GM23338 (cell line): ENCODE results near the gene MMD. TPM values are rescaled to one million over a fixed set of nuclear protein-coding genes. Genes with fewer than 3 reads are reported as not detected.
A peak's percentile ranks its signal among the peaks of the same experiment; 100 is the strongest.

ENCODE experiments used
- ATAC-seq: fragments of 200-7000 bp; cut with Tn5 transposase; 3 replicates; pipeline ENCODE4 v1.9.1; 2020
- DNase-seq: peaks from one replicate; pipeline ENCODE4 v3.0.0-alpha.2; 2015; ENCODE audit warnings: low spot score
- H2AFZ ChIP-seq: fragments of 200-600 bp; sonication (generic); 2 replicates; pipeline ENCODE4 v1.8.0; 2016; ENCODE audit warnings: antibody characterized with exemption, mild to moderate bottlenecking, moderate library complexity
- H3F3A ChIP-seq: fragments of 200-600 bp; sonication (generic); replicated peaks from 2 replicates; pipeline ENCODE4 v1.8.0; 2017; ENCODE audit warnings: antibody characterized with exemption, mixed run types, low read depth
- H3K27ac ChIP-seq: fragments of 200-600 bp; sonication (generic); 2 replicates; pipeline ENCODE4 v1.6.1; 2016; ENCODE audit warnings: low read depth
- H3K27me3 ChIP-seq: fragments of 200-600 bp; sonication (generic); 2 replicates; pipeline ENCODE4 v1.8.0; 2016; ENCODE audit warnings: mild to moderate bottlenecking, mixed run types, moderate library complexity; ENCODE audit not compliant: insufficient read depth
- H3K36me3 ChIP-seq: fragments of 200-600 bp; sonication (generic); 2 replicates; pipeline ENCODE4 v1.8.0; 2016; ENCODE audit warnings: mild to moderate bottlenecking; ENCODE audit not compliant: insufficient read depth
- H3K4me1 ChIP-seq: fragments of 200-600 bp; sonication (generic); 2 replicates; pipeline ENCODE4 v1.8.0; 2016; ENCODE audit warnings: mild to moderate bottlenecking, moderate library complexity; ENCODE audit not compliant: insufficient read depth
- H3K4me2 ChIP-seq: fragments of 200-600 bp; sonication (generic); 2 replicates; pipeline ENCODE4 v1.7.1; 2017; ENCODE audit warnings: mixed run types
- H3K4me3 ChIP-seq: fragments of 200-600 bp; sonication (generic); 2 replicates; pipeline ENCODE4 v1.6.1; 2016; ENCODE audit warnings: mixed run types
- H3K79me2 ChIP-seq: fragments of 200-600 bp; sonication (generic); replicated peaks from 2 replicates; pipeline ENCODE4 v1.8.0; 2017; ENCODE audit warnings: mild to moderate bottlenecking; ENCODE audit not compliant: insufficient read depth
- H3K9me2 ChIP-seq: fragments of 200-600 bp; sonication (generic); 2 replicates; pipeline ENCODE4 v1.8.0; 2017; ENCODE audit not compliant: insufficient read depth
- H4K20me1 ChIP-seq: fragments of 200-600 bp; sonication (generic); replicated peaks from 2 replicates; pipeline ENCODE4 v1.8.0; 2017; ENCODE audit warnings: mild to moderate bottlenecking; ENCODE audit not compliant: insufficient read depth
- H3K27ac Mint-ChIP-seq: 2 replicates; pipeline ENCODE4 v1.8.0; 2020; ENCODE audit warnings: inconsistent platforms, mild to moderate bottlenecking, moderate library complexity, mixed read lengths
- H3K27me3 Mint-ChIP-seq: 3 replicates; pipeline ENCODE4 v1.8.0; 2022; ENCODE audit warnings: low read depth, mild to moderate bottlenecking, moderate library complexity, mixed read lengths, inconsistent platforms; ENCODE audit not compliant: insufficient read depth, poor library complexity
- H3K36me3 Mint-ChIP-seq: 3 replicates; pipeline ENCODE4 v1.8.0; 2021; ENCODE audit warnings: low read depth, mild to moderate bottlenecking, inconsistent platforms, moderate library complexity, mixed read lengths
- H3K4me1 Mint-ChIP-seq: 3 replicates; pipeline ENCODE4 v1.8.0; 2020; ENCODE audit warnings: mild to moderate bottlenecking, inconsistent platforms, mixed read lengths
- H3K4me3 Mint-ChIP-seq: 3 replicates; pipeline ENCODE4 v1.8.0; 2021; ENCODE audit warnings: moderate library complexity, mild to moderate bottlenecking, inconsistent platforms, mixed read lengths
- H3K9me3 Mint-ChIP-seq: 3 replicates; pipeline ENCODE4 v1.8.0; 2020; ENCODE audit warnings: moderate library complexity, mild to moderate bottlenecking, inconsistent platforms, mixed read lengths
- CTCF ChIP-seq, 2 experiments: fragments of 200-600 bp in 1 of 2; sonication (generic) in 1 of 2; conservative IDR thresholded peaks; 2 replicates each; pipeline versions ENCODE4 v1.5.1 to v1.6.1; 2016 to 2017; ENCODE audit warnings: antibody characterized with exemption in 2 of 2, low read depth in 2 of 2, mild to moderate bottlenecking in 2 of 2, moderate library complexity in 1 of 2
- EZH2 ChIP-seq: fragments of 200-600 bp; sonication (generic); IDR thresholded peaks from one replicate; pipeline ENCODE4 v1.8.0; 2017; ENCODE audit warnings: antibody characterized with exemption, mild to moderate bottlenecking, low read depth; ENCODE audit not compliant: unreplicated experiment
- JUNB ChIP-seq: IDR thresholded peaks from one replicate; pipeline ENCODE4 v1.6.1; 2016; ENCODE audit warnings: antibody characterized with exemption; ENCODE audit not compliant: unreplicated experiment
- NANOG ChIP-seq: IDR thresholded peaks from 2 replicates; pipeline ENCODE4 v1.6.1; 2016; ENCODE audit warnings: antibody characterized with exemption, borderline replicate concordance
- polyA plus RNA-seq: library from polyadenylated mRNA; unstranded; fragments of >200 nt; fragmentation: Nextera tagmentation; extraction: Ambion mirVana; gene quantifications from 2 replicates; pipeline ENCODE4 v1.2.1, GENCODE V29; 2016
- total RNA-seq: library from RNA; depleted of rRNA; stranded (reverse); fragments of >200 nt; shearing (Covaris generic); gene quantifications from 2 replicates; pipeline ENCODE4 v1.2.3, GENCODE V29; 2014
- TF ChIP-seq, protein P1 (sequence below): IDR thresholded peaks from one replicate; pipeline ENCODE4 v1.6.1; 2018; ENCODE audit warnings: antibody characterized with exemption; ENCODE audit not compliant: unreplicated experiment

Gene MMD
- total and polyA plus RNA-seq, 2 experiments from 2014 or later, result 46.4 to 47.0 TPM

- H3K27me3 Mint-ChIP-seq, result no peaks in the 10 kb centered on the region
- peaks cover 48% of the 10 kb centered on the region for H3K36me3 ChIP-seq
- TF ChIP-seq CTCF (conservative IDR thresholded peaks at IDR 0.05; ENCODE audit: low read depth in 2 of 2) (no peak), NANOG (no peak), EZH2 (no peak), JUNB (no peak)
- TF ChIP-seq, protein P1, sequence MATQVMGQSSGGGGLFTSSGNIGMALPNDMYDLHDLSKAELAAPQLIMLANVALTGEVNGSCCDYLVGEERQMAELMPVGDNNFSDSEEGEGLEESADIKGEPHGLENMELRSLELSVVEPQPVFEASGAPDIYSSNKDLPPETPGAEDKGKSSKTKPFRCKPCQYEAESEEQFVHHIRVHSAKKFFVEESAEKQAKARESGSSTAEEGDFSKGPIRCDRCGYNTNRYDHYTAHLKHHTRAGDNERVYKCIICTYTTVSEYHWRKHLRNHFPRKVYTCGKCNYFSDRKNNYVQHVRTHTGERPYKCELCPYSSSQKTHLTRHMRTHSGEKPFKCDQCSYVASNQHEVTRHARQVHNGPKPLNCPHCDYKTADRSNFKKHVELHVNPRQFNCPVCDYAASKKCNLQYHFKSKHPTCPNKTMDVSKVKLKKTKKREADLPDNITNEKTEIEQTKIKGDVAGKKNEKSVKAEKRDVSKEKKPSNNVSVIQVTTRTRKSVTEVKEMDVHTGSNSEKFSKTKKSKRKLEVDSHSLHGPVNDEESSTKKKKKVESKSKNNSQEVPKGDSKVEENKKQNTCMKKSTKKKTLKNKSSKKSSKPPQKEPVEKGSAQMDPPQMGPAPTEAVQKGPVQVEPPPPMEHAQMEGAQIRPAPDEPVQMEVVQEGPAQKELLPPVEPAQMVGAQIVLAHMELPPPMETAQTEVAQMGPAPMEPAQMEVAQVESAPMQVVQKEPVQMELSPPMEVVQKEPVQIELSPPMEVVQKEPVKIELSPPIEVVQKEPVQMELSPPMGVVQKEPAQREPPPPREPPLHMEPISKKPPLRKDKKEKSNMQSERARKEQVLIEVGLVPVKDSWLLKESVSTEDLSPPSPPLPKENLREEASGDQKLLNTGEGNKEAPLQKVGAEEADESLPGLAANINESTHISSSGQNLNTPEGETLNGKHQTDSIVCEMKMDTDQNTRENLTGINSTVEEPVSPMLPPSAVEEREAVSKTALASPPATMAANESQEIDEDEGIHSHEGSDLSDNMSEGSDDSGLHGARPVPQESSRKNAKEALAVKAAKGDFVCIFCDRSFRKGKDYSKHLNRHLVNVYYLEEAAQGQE, result no peak
- H3K9me3 Mint-ChIP-seq, result no peaks in the 10 kb centered on the region
- no peaks in the 10 kb centered on the region for H3K27me3 ChIP-seq
- no peaks in the 10 kb centered on the region for H3F3A ChIP-seq
- DNase-seq, result no peak
- no peak for ATAC-seq
- H3K79me2 ChIP-seq, result no peaks in the 10 kb centered on the region
- no peak overlapping the region for H3K4me2 ChIP-seq
- no peaks in the 10 kb centered on the region for H3K4me1 Mint-ChIP-seq
- H3K27ac ChIP-seq, result no peak overlapping the region
- H4K20me1 ChIP-seq, result peaks cover 6% of the 10 kb centered on the region
- H2AFZ ChIP-seq, result no peak overlapping the region
- H3K27ac Mint-ChIP-seq, result no peak overlapping the region
- H3K36me3 Mint-ChIP-seq, result peaks cover 62% of the 10 kb centered on the region
- no peaks in the 10 kb centered on the region for H3K9me2 ChIP-seq
- H3K4me3 ChIP-seq, result no peak overlapping the region
- no peaks in the 10 kb centered on the region for H3K4me1 ChIP-seq
- H3K4me3 Mint-ChIP-seq, result no peak overlapping the region
Measured at GRCh38 chr17:55402374-55402773, 19.3 kb downstream of the MMD start.

DNA sequence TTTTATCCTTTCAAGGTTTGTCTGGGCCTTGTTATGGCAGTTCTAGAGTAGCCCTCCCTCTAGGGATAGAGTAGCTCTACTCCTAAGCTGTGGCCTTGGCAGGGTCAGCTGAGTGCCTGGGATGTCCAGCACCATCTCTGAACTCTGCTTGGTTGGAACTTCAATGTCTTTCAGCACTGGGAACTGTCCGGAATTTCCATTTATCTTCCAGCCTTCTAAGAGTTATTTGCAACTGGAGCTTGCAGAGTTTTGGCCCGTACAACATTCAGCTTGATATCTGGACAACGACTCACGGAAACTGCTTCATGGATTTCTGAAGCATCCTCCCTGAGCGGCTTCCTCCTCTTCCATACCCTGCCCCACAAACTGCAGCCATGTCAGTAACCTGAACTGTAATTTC is 22.9 kb downstream of the MMD start:
- Histone ChIP-seq H3K27ac (no peak overlapping the region), H4K20me1 (peaks cover 6% of the 10 kb centered on the region; the same call in 1 of the 2 replicates), H3K4me2 (no peak overlapping the region), H3F3A (no peaks in the 10 kb centered on the region), H3K9me2 (no peaks in the 10 kb centered on the region), H3K79me2 (no peaks in the 10 kb centered on the region), H2AFZ (no peak overlapping the region), H3K36me3 (peaks cover 31% of the 10 kb centered on the region), H3K4me1 (no peaks in the 10 kb centered on the region), H3K27me3 (no peaks in the 10 kb centered on the region), H3K4me3 (no peak overlapping the region)
- Mint-ChIP-seq H3K4me3 (no peak overlapping the region), H3K27me3 (peaks cover 5% of the 10 kb centered on the region), H3K27ac (no peak overlapping the region), H3K9me3 (no peaks in the 10 kb centered on the region), H3K4me1 (no peaks in the 10 kb centered on the region), H3K36me3 (peaks cover 52% of the 10 kb centered on the region)
- TF ChIP-seq, protein P1, result peak; percentile 47
- TF ChIP-seq JUNB, result no peak
- ATAC-seq, result no peak
- DNase-seq, result peak; percentile 1
